Hematopoietic multipotent progenitor cell treated with erythropoietin and hydrocortisone succinate and interleukin-3 and kit ligand, for 6 days (in vitro differentiated cells): ENCODE measurements around the gene ALDH1L1.
"Not testable (repeated sequence)": the region's sequence is repeated elsewhere in the genome, so short reads cannot be mapped to it uniquely, and the experiment has no call there.

Source experiments
- DNase-seq: peaks from one replicate; pipeline ENCODE4 v3.0.0-alpha.2; 2015

Gene ALDH1L1

GRCh38 chr3:126078866-126079265, 101.5 kb downstream of the ALDH1L1 start:
- DNase-seq = no peak

- no peak for DNase-seq
Observed at GRCh38 chr3:126077754-126078153, 102.6 kb downstream of the ALDH1L1 start.

GRCh38 chr3:126076140-126076539, 104.2 kb downstream of the ALDH1L1 start:
- DNase-seq = no peak

- no peak for DNase-seq
Observed at GRCh38 chr3:126070146-126070545, 110.2 kb downstream of the ALDH1L1 start.

- no peak for DNase-seq
Observed at GRCh38 chr3:126067959-126068358, 112.4 kb downstream of the ALDH1L1 start.

- not testable (repeated sequence) for DNase-seq
Observed at GRCh38 chr3:126066676-126067075, 113.7 kb downstream of the ALDH1L1 start.

- no peak for DNase-seq
Observed at GRCh38 chr3:126065876-126066275, 114.5 kb downstream of the ALDH1L1 start.

- peak; percentile 74 for DNase-seq
Observed at GRCh38 chr3:126064627-126065258, 115.6 kb downstream of the ALDH1L1 start.

- no peak for DNase-seq
Observed at GRCh38 chr3:126063358-126063965, 116.9 kb downstream of the ALDH1L1 start.

GRCh38 chr3:126061301-126062032, 118.9 kb downstream of the ALDH1L1 start:
- no peak for DNase-seq

- DNase-seq = no peak
Observed at GRCh38 chr3:126060613-126061145, 119.7 kb downstream of the ALDH1L1 start.

- DNase-seq = no peak
Observed at GRCh38 chr3:126058666-126059065, 121.7 kb downstream of the ALDH1L1 start.

GRCh38 chr3:126057936-126058335, 122.5 kb downstream of the ALDH1L1 start:
- DNase-seq = no peak

- no peak for DNase-seq
Observed at GRCh38 chr3:126057501-126057819, 122.9 kb downstream of the ALDH1L1 start.

- no peak for DNase-seq
Observed at GRCh38 chr3:126056681-126057500, 123.5 kb downstream of the ALDH1L1 start.

GRCh38 chr3:126056088-126056487, 124.3 kb downstream of the ALDH1L1 start:
- no peak for DNase-seq

GRCh38 chr3:126054870-126055269, 125.5 kb downstream of the ALDH1L1 start:
- DNase-seq = no peak

- no peak for DNase-seq
Observed at GRCh38 chr3:126053949-126054569, 126.3 kb downstream of the ALDH1L1 start.
